Mesenchymal stem cell (in vitro differentiated cells and primary cell): ENCODE results near the gene LGI1.
A peak's percentile ranks its signal among the peaks of the same experiment; 100 is the strongest.

Source experiments
- DNase-seq: peaks from one replicate; pipeline ENCODE4 v3.0.0-alpha.2; 2013
- H2AFZ ChIP-seq: one replicate; pipeline ENCODE4 v1.6.1; 2013; ENCODE audit warnings: low read depth, mild to moderate bottlenecking, control low read depth, inconsistent platforms, low read length, moderate library complexity
- H2AK5ac ChIP-seq: 2 replicates; pipeline ENCODE4 v1.6.1; 2013; ENCODE audit warnings: low read length, moderate library complexity, mild to moderate bottlenecking, inconsistent platforms; ENCODE audit not compliant: severe bottlenecking
- H2BK120ac ChIP-seq: one replicate; pipeline ENCODE4 v1.6.1; 2013; ENCODE audit warnings: low read depth, mild to moderate bottlenecking, inconsistent platforms, low read length, moderate library complexity
- H2BK12ac ChIP-seq, 2 experiments: one replicate each; pipeline ENCODE4 v1.6.1; 2013; ENCODE audit warnings: inconsistent platforms in 2 of 2, low read length in 2 of 2, mild to moderate bottlenecking in 2 of 2, moderate library complexity in 2 of 2, control low read depth in 1 of 2
- H2BK15ac ChIP-seq: one replicate; pipeline ENCODE4 v1.6.1; 2013; ENCODE audit warnings: mild to moderate bottlenecking, low read depth, inconsistent platforms; ENCODE audit not compliant: poor library complexity, severe bottlenecking
- H2BK5ac ChIP-seq: 2 replicates; pipeline ENCODE4 v1.6.1; 2013; ENCODE audit warnings: low read depth, mild to moderate bottlenecking, low read length, control low read depth, inconsistent platforms; ENCODE audit not compliant: poor library complexity, severe bottlenecking
- H3K14ac ChIP-seq, 2 experiments: one replicate each; pipeline ENCODE4 v1.6.1; 2013; ENCODE audit warnings: inconsistent platforms in 2 of 2, low read length in 2 of 2, control low read depth in 1 of 2, mild to moderate bottlenecking in 1 of 2, moderate library complexity in 1 of 2
- H3K18ac ChIP-seq, 2 experiments: one replicate each; pipeline ENCODE4 v1.6.1; 2013; ENCODE audit warnings: inconsistent platforms in 2 of 2, low read length in 2 of 2, control low read depth in 1 of 2, low read depth in 1 of 2, mild to moderate bottlenecking in 1 of 2
- H3K23ac ChIP-seq, 2 experiments: one replicate each; pipeline ENCODE4 v1.6.1; 2013; ENCODE audit warnings: inconsistent platforms in 2 of 2, low read length in 2 of 2, mild to moderate bottlenecking in 2 of 2, moderate library complexity in 2 of 2, control low read depth in 1 of 2
- H3K27ac ChIP-seq: 2 replicates; pipeline ENCODE4 v1.5.1; 2013; ENCODE audit warnings: mild to moderate bottlenecking, moderate library complexity, low read length, control low read depth, inconsistent platforms; ENCODE audit not compliant: poor library complexity, severe bottlenecking
- H3K27me3 ChIP-seq, 2 experiments: 2 replicates each; pipeline versions ENCODE4 v1.6.1 to v1.7.0; 2013; ENCODE audit warnings: low read length in 2 of 2, mild to moderate bottlenecking in 2 of 2, moderate library complexity in 2 of 2, control low read depth in 1 of 2, inconsistent platforms in 1 of 2; ENCODE audit not compliant: control insufficient read depth in 1 of 2, insufficient read depth in 1 of 2
- H3K36me3 ChIP-seq, 2 experiments: 2 replicates each; pipeline versions ENCODE4 v1.6.1 to v1.7.0; 2013; ENCODE audit warnings: low read length in 2 of 2, control low read depth in 1 of 2, inconsistent platforms in 1 of 2, low read depth in 1 of 2, mild to moderate bottlenecking in 1 of 2; ENCODE audit not compliant: insufficient read depth in 2 of 2, control insufficient read depth in 1 of 2
- H3K4ac ChIP-seq, 2 experiments: one replicate each; pipeline ENCODE4 v1.6.1; 2013; ENCODE audit warnings: inconsistent platforms in 2 of 2, low read length in 2 of 2, mild to moderate bottlenecking in 2 of 2, moderate library complexity in 2 of 2, control low read depth in 1 of 2, low read depth in 1 of 2
- H3K4me1 ChIP-seq: 2 replicates; pipeline ENCODE4 v1.6.1; 2013; ENCODE audit warnings: low read depth, low read length, control low read depth; ENCODE audit not compliant: control insufficient read depth, insufficient read depth
- H3K4me2 ChIP-seq: 2 replicates; pipeline ENCODE4 v1.6.1; 2013; ENCODE audit warnings: low read length, mild to moderate bottlenecking, inconsistent platforms; ENCODE audit not compliant: poor library complexity, severe bottlenecking
- H3K4me3 ChIP-seq, 2 experiments: 2 replicates each; pipeline versions ENCODE4 v1.5.1 to v1.7.0; 2013; ENCODE audit warnings: low read length in 2 of 2, mild to moderate bottlenecking in 2 of 2, control low read depth in 1 of 2, low read depth in 1 of 2; ENCODE audit not compliant: insufficient read depth in 1 of 2
- H3K79me1 ChIP-seq: replicated peaks from 2 replicates; pipeline ENCODE4 v1.6.1; 2013; ENCODE audit warnings: mild to moderate bottlenecking, control low read depth, low read length, inconsistent platforms; ENCODE audit not compliant: poor library complexity, severe bottlenecking
- H3K9ac ChIP-seq: 2 replicates; pipeline ENCODE4 v1.7.0; 2013; ENCODE audit warnings: mild to moderate bottlenecking, low read length, moderate library complexity
- H3K9me3 ChIP-seq: 2 replicates; pipeline ENCODE4 v1.7.0; 2013; ENCODE audit warnings: mild to moderate bottlenecking, low read length; ENCODE audit not compliant: control insufficient read depth
- H4K8ac ChIP-seq: one replicate; pipeline ENCODE4 v1.6.1; 2013; ENCODE audit warnings: inconsistent platforms, mild to moderate bottlenecking, low read length, moderate library complexity
- H4K91ac ChIP-seq: one replicate; pipeline ENCODE4 v1.6.1; 2013; ENCODE audit warnings: mild to moderate bottlenecking, low read length, inconsistent platforms
- WGBS: methylation state at CpG from one replicate; pipeline ENCODE4 v1.1.7; 2013; ENCODE audit warnings: mixed read lengths; 5-methylcytosine and 5-hydroxymethylcytosine counted together

Gene LGI1

DNA sequence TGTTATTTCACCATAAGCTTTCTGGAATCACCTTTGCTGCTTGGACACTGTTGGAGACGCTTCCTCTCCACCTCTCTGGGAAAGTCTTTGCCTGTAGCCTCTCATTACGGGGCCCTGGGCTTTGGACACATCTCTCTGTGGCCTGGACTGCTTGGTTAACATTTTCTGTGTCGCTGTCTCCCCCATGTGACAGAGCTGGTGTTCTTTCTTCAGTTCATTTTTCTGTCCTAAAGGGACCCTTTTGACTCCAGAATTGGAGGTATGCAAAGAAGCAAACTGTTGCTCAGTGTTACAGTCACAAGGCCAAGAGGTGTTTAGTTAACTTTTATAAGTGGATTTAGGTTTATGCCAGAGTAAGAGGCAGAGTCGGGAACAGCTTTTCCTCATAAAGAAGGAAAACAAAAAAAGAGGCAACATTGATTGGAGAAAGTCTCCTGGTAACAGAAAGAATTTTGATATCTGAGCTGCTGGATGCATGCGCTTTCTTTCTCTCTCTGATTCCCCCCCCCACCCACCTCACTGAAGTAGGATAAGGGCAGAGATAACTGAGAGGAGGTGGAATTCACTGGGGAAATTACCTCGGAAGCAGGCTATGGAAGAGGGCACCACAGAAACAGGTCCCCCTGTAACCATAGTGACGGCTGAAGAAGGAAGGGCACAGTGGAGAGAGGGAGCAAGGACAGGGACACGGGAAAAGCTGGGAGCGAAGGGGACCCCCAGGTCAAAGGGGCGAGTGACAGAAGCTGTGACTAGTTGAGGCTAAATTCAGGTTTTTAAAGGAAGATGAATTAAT lies 57.8 kb downstream of the LGI1 start:
- Histone ChIP-seq H2AFZ (peak overlapping the region; percentile 58), H2BK15ac (no peak overlapping the region), H3K23ac (no peak overlapping the region), H3K18ac (peak overlapping the region in 1 of 2 experiments; percentile 78), H3K27ac (peak overlapping the region; percentile 13), H3K4me2 (no peak overlapping the region), H3K9me3 (no peaks in the 10 kb centered on the region), H3K79me1 (no peaks in the 10 kb centered on the region), H4K91ac (no peak overlapping the region), H3K4ac (peak overlapping the region; percentile 46 to 68), H2BK5ac (peak overlapping the region; percentile 9), H3K4me3 (peak overlapping the region in 1 of 2 experiments; percentile 14), H3K14ac (no peak overlapping the region), H4K8ac (peak overlapping the region; percentile 30), H3K9ac (peak overlapping the region; percentile 22), H2AK5ac (peak overlapping the region; percentile 86), H3K27me3 (peaks cover 0 to 24% of the 10 kb centered on the region in 2 experiments), H2BK12ac (peak overlapping the region in 1 of 2 experiments; percentile 100), H2BK120ac (peak overlapping the region; percentile 0), H3K4me1 (peaks cover 11% of the 10 kb centered on the region), H3K36me3 (no peaks in the 10 kb centered on the region)
- peak; percentile 59 for DNase-seq
- 41% methylated on average over 9 of the region's 10 CpGs for WGBS

DNA sequence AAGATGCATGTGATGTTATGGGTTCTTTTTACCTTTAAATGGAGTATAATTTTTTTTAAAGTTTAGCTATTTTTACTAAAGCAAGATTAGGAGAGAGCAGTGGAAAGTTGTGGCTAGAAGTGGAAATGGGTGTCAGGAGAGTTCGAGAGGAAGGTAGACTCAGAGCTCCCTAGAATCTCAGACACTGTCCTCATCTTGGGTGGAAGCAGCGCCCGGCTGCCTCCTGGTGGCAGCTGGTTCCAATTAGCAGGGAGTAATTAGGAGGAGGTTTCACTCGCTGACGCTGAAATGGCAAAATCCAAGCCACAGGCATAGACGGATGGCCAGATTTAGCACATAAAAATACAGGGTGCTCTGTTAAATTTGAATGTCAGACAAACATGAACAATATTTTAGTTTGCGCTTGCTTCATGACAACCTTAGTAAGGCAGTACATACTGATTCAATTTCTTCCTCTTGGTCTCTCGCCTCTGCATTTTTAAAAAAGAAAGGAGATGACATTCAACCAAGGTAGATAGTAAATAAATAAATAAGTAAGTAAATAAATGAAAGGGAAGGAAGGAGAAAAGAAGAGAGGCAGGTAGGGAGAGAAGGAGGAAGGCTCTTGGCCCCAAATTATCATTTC lies 58.5 kb downstream of the LGI1 start:
- Histone ChIP-seq H2AFZ (no peak overlapping the region), H3K9ac (peak overlapping the region; percentile 65), H2BK15ac (no peak overlapping the region), H3K27ac (no peak overlapping the region), H2BK12ac (no peak overlapping the region), H4K91ac (no peak overlapping the region), H3K4me3 (peak overlapping the region in 1 of 2 experiments; percentile 14), H3K14ac (no peak overlapping the region), H3K4me2 (no peak overlapping the region), H3K9me3 (no peaks in the 10 kb centered on the region), H3K18ac (no peak overlapping the region), H2BK5ac (no peak overlapping the region), H3K4me1 (peaks cover 11% of the 10 kb centered on the region), H3K4ac (no peak overlapping the region), H2AK5ac (no peak overlapping the region), H3K27me3 (peaks cover 0 to 24% of the 10 kb centered on the region in 2 experiments), H3K79me1 (no peaks in the 10 kb centered on the region), H4K8ac (no peak overlapping the region), H2BK120ac (no peak overlapping the region), H3K23ac (no peak overlapping the region), H3K36me3 (no peaks in the 10 kb centered on the region)
- peak; percentile 79 for DNase-seq
- 0% methylated on average over 6 of the region's 8 CpGs for WGBS

DNA sequence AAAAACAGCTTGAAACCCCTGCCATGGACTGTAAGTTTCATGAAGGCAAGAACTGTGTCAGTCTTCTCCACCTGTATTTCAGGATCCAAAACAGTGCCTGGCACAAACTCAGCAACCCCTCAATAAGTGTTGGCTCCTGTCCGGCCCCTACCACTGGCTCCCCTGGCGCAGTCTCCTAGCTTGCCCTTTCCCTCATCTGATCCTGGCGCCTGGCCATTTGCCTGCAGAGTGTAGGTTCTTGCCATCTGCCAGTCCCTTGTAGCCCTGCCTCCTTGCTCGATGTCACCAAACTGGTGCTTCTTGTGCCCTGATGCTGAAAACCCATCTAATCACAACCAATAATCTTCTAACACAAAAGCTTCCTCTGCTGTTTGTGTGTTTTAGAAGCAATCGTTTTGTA lies 60.4 kb downstream of the LGI1 start:
- no peak for DNase-seq
- H3K27me3 ChIP-seq, result peaks cover 0 to 24% of the 10 kb centered on the region in 2 experiments
- peak overlapping the region in 1 of 2 experiments; percentile 81 for H2BK12ac ChIP-seq
- no peak overlapping the region for H2BK5ac ChIP-seq
- peak overlapping the region; percentile 28 to 58 for H3K18ac ChIP-seq
- H2AFZ ChIP-seq, result no peak overlapping the region
- no peaks in the 10 kb centered on the region for H3K79me1 ChIP-seq
- H3K4me3 ChIP-seq, result no peak overlapping the region
- H2BK15ac ChIP-seq, result peak overlapping the region; percentile 18
- no peak overlapping the region for H2BK120ac ChIP-seq
- H2AK5ac ChIP-seq, result no peak overlapping the region
- H4K8ac ChIP-seq, result no peak overlapping the region
- H3K4me2 ChIP-seq, result no peak overlapping the region
- H3K23ac ChIP-seq, result no peak overlapping the region
- no peaks in the 10 kb centered on the region for H3K9me3 ChIP-seq
- 95% methylated on average over 3 of the region's 5 CpGs for WGBS
- peaks cover 11% of the 10 kb centered on the region for H3K4me1 ChIP-seq
- H3K9ac ChIP-seq, result no peak overlapping the region
- H4K91ac ChIP-seq, result no peak overlapping the region
- H3K27ac ChIP-seq, result no peak overlapping the region
- no peaks in the 10 kb centered on the region for H3K36me3 ChIP-seq
- H3K14ac ChIP-seq, result no peak overlapping the region
- peak overlapping the region in 1 of 2 experiments; percentile 38 for H3K4ac ChIP-seq

DNA sequence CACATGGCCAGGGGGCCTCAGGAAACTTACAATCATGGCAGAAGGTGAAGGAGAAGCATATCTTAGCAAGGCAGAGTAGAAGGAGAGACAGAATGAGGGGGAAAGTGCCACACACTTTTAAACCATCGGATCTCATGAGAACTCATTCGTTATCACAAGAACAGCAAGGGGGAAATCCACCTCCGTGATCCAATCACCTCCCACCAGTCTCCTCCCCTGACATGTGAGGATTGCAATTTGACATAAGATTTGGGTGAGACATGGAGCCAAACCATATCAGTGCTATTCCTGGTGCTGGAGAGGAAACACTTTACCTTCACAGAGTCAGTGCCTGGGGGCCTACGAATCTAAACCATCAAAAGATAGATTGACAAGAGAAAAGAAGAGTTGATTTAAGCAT lies 61.8 kb downstream of the LGI1 start:
- no peak overlapping the region for H3K9ac ChIP-seq
- H3K27ac ChIP-seq, result no peak overlapping the region
- peaks cover 7% of the 10 kb centered on the region for H3K4me1 ChIP-seq
- H3K9me3 ChIP-seq, result no peaks in the 10 kb centered on the region
- no peak overlapping the region for H2BK15ac ChIP-seq
- H3K27me3 ChIP-seq, result peaks cover 0 to 24% of the 10 kb centered on the region in 2 experiments
- H3K4ac ChIP-seq, result no peak overlapping the region
- H2BK5ac ChIP-seq, result no peak overlapping the region
- no peak overlapping the region for H2AK5ac ChIP-seq
- 78% methylated on average over 1 of the region's 4 CpGs for WGBS
- no peak overlapping the region for H3K4me3 ChIP-seq
- no peak overlapping the region for H3K4me2 ChIP-seq
- H4K8ac ChIP-seq, result no peak overlapping the region
- no peaks in the 10 kb centered on the region for H3K36me3 ChIP-seq
- H3K79me1 ChIP-seq, result no peaks in the 10 kb centered on the region
- H3K14ac ChIP-seq, result no peak overlapping the region
- no peak for DNase-seq
- no peak overlapping the region for H2AFZ ChIP-seq
- H3K23ac ChIP-seq, result no peak overlapping the region
- H2BK12ac ChIP-seq, result no peak overlapping the region
- H4K91ac ChIP-seq, result no peak overlapping the region
- H3K18ac ChIP-seq, result no peak overlapping the region
- no peak overlapping the region for H2BK120ac ChIP-seq
